HAP-1 (cell line): ENCODE measurements around the gene CYP4F12.
"Not testable (repeated sequence)": the region's sequence is repeated elsewhere in the genome, so short reads cannot be mapped to it uniquely, and the experiment has no call there.

ENCODE experiments used
- DNase-seq, 2 experiments: peaks; one replicate each; pipeline ENCODE4 v3.0.0-alpha.2; 2016 to 2020; ENCODE audit warnings: low spot score in 2 of 2
- H3K27me3 ChIP-seq: fragments of 250-450 bp; sonication (Bioruptor Pico); 2 replicates; pipeline ENCODE4 v1.5.1; 2020; ENCODE audit warnings: low read depth, mild to moderate bottlenecking, moderate library complexity
- H3K36me3 ChIP-seq: fragments of 250-450 bp; sonication (Bioruptor Pico); replicated peaks from 2 replicates; pipeline ENCODE4 v1.5.1; 2020; ENCODE audit warnings: mild to moderate bottlenecking
- H3K4me1 ChIP-seq: fragments of 250-450 bp; sonication (Bioruptor Pico); 2 replicates; pipeline ENCODE4 v1.5.1; 2020; ENCODE audit warnings: mild to moderate bottlenecking
- H3K4me3 ChIP-seq: fragments of 250-450 bp; sonication (Bioruptor Pico); 2 replicates; pipeline ENCODE4 v1.5.1; 2020; ENCODE audit warnings: mild to moderate bottlenecking, moderate library complexity
- H3K9me3 ChIP-seq: fragments of 250-450 bp; sonication (Bioruptor Pico); 2 replicates; pipeline ENCODE4 v1.5.1; 2020; ENCODE audit warnings: mild to moderate bottlenecking, moderate library complexity
- in situ Hi-C: fragments of 300-500 bp; cut with MboI; formaldehyde crosslinking; loops from 3 replicates; pipeline ENCODE4 v1.14.3; 2020; ENCODE audit warnings: low sequenced_read_pairs, inconsistent platforms, mixed read lengths

The CYP4F12 gene

GRCh38 chr19:15640904-15641597, 31.8 kb upstream of the CYP4F12 start:
- no peak for DNase-seq
- Histone ChIP-seq H3K4me1 (no peaks in the 10 kb centered on the region), H3K27me3 (no peaks in the 10 kb centered on the region), H3K4me3 (no peak overlapping the region), H3K9me3 (no peaks in the 10 kb centered on the region), H3K36me3 (no peaks in the 10 kb centered on the region)
- in situ Hi-C loops = no loop called here

GRCh38 chr19:15641901-15642491, 30.9 kb upstream of the CYP4F12 start:
- no peaks in the 10 kb centered on the region for H3K4me1 ChIP-seq
- H3K36me3 ChIP-seq = no peaks in the 10 kb centered on the region
- DNase-seq = no peak
- in situ Hi-C loops = no loop called here
- no peaks in the 10 kb centered on the region for H3K9me3 ChIP-seq
- H3K4me3 ChIP-seq = no peak overlapping the region
- H3K27me3 ChIP-seq = no peaks in the 10 kb centered on the region

DNA sequence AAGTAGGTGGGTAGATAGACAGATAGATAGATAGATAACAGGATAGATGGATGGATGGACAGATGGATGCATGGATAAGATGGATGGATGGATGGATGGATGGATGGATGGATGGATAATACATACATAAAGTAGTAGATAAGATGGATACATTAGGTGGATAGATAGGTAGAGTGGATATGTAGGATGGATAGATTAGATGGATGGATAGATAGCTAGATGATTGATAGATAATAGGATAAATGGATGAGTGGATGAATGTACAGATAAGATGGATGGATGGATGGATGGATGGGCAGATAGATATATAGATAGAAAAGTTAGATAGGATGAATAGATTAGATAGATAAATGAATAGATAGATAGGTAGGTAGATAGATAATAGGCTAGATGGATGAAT, 30.1 kb upstream of the CYP4F12 start:
- H3K36me3 ChIP-seq = no peaks in the 10 kb centered on the region
- in situ Hi-C loops = no loop called here
- no peaks in the 10 kb centered on the region for H3K4me1 ChIP-seq
- H3K27me3 ChIP-seq = no peaks in the 10 kb centered on the region
- no peak for DNase-seq
- no peaks in the 10 kb centered on the region for H3K9me3 ChIP-seq
- H3K4me3 ChIP-seq = no peak overlapping the region

DNA sequence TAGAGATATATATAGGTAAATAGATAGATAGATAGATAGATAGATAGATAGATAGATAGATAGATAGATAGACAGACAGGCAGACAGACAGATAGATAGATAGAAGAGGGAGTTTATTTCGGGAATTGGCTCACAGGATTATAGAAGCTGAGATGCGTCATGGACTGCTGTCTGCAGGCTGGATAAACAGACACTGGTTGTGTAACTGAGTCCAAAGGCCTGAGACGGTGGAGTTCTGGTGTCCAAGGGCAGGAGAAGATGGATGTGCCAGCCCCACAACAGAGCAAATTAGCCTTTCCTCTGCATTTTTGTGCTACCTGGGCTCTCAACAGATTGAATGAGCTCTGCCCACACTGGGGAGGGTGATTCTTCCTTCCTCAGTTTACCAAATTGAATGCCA, 29.5 kb upstream of the CYP4F12 start:
- in situ Hi-C loops = no loop called here
- DNase-seq = no peak

DNA sequence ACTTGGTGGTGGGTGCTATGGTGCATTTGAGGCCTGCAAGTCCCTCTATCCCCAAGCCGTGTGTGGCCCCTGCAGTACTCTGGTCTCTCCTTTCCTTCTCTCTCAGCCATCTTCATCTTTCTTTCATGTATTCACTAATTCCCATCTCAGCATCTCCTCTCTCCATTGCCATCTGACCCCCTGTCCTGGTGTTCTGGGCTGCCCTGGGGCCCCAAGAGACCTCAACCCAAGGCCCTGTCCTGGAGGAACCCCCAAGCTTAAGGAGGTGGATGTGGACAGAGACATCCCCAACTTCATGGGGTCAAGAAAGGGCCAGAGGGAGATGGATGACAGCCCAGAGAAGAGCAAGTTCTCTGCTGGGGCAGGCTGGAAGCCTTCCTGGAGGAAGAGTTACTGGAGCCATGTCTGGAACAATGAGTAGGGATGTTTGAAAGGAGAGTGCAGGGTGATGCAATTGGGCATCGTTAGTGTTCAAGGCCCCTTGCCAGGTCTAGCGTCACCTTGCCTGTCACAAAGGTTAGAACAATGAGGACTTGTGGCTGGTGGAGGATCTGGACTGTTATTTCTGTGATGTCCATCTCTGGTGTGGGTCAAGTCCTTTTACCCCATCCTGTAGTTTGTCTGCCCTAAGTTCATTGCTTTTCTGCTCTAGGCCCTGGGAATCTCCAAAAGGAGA, 28.7 kb upstream of the CYP4F12 start:
- Histone ChIP-seq H3K4me3 (no peak overlapping the region), H3K27me3 (no peaks in the 10 kb centered on the region), H3K36me3 (no peaks in the 10 kb centered on the region), H3K4me1 (no peaks in the 10 kb centered on the region), H3K9me3 (no peaks in the 10 kb centered on the region)
- no peak for DNase-seq
- in situ Hi-C loops = no loop called here

More for the DNA sequence above, 29.5 kb upstream of the CYP4F12 start:
- Histone ChIP-seq H3K27me3 (no peaks in the 10 kb centered on the region), H3K9me3 (no peaks in the 10 kb centered on the region), H3K4me3 (no peak overlapping the region), H3K4me1 (no peaks in the 10 kb centered on the region), H3K36me3 (no peaks in the 10 kb centered on the region)

GRCh38 chr19:15644816-15645215, 28.1 kb upstream of the CYP4F12 start:
- DNase-seq = no peak
- Histone ChIP-seq H3K4me1 (no peaks in the 10 kb centered on the region), H3K36me3 (no peaks in the 10 kb centered on the region), H3K4me3 (no peak overlapping the region), H3K9me3 (no peaks in the 10 kb centered on the region), H3K27me3 (no peaks in the 10 kb centered on the region)
- in situ Hi-C loops = no loop called here

DNA sequence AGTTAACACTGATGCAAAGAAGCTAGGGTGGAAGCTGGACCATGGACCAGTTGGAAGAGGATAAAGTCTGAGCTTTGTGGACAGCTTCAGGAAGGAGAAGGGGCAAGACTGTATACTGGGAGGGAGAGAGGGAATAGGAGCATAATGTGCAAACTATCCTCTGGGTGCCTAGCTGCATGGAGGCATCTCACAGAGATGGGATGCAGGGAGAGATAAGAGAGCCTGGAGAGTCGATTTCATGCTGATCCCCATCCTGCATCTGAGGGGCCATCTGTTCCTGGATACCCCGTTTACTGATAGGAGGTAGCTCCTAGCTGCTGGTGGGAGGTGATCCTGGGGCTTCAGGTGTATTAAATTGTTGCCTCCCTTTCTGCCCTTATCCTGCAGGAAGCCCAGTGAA, 23.4 kb upstream of the CYP4F12 start:
- H3K4me3 ChIP-seq = no peak overlapping the region
- H3K9me3 ChIP-seq = no peaks in the 10 kb centered on the region
- no peak for DNase-seq
- in situ Hi-C loops = no loop called here
- no peaks in the 10 kb centered on the region for H3K27me3 ChIP-seq
- H3K4me1 ChIP-seq = no peaks in the 10 kb centered on the region
- H3K36me3 ChIP-seq = no peaks in the 10 kb centered on the region

DNA sequence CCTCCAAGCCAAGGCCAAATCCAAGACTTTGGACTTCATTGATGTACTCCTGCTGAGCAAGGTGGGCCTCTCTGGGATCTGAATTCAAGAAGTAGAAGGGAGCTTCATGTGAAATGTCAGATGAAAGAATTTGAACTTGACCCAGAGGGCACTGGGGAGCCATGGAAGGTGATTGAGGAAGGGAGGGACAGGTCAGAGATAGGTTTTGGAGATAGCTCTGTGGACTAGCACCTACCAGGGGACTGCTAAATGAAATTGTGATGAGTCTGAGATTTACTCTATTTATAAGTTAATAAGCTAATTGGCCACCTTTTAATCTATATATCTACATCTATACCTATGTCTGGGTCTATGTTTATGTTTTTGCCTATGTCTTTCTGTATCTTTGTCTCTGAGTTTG, 22.8 kb upstream of the CYP4F12 start:
- H3K9me3 ChIP-seq, H3K27me3 ChIP-seq, H3K36me3 ChIP-seq, DNase-seq, in situ Hi-C loops, H3K4me1 ChIP-seq, H3K4me3 ChIP-seq: not testable (repeated sequence)

DNA sequence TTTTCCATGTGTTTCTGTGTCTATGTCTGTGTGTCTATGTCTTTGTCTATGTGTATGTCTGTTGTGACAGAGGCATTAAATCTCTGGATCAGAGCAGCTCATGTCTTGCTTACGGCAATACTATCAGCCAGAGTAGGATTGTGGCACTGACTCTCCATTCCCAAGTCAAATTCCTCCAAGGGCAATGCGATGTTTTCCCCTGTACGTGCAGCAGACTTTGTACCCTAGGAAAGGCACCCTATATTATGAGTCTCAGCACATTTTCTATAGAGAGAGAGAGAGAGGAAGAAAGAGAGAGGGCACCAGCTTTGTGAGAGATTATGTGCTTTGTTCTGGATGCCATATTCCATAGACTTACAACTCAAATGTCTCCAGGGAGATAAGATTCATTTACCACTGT, 21.1 kb upstream of the CYP4F12 start:
- no peaks in the 10 kb centered on the region for H3K36me3 ChIP-seq
- DNase-seq = no peak
- no peaks in the 10 kb centered on the region for H3K4me1 ChIP-seq
- H3K27me3 ChIP-seq = no peaks in the 10 kb centered on the region
- H3K4me3 ChIP-seq = no peak overlapping the region
- no peaks in the 10 kb centered on the region for H3K9me3 ChIP-seq
- in situ Hi-C loops = no loop called here

DNA sequence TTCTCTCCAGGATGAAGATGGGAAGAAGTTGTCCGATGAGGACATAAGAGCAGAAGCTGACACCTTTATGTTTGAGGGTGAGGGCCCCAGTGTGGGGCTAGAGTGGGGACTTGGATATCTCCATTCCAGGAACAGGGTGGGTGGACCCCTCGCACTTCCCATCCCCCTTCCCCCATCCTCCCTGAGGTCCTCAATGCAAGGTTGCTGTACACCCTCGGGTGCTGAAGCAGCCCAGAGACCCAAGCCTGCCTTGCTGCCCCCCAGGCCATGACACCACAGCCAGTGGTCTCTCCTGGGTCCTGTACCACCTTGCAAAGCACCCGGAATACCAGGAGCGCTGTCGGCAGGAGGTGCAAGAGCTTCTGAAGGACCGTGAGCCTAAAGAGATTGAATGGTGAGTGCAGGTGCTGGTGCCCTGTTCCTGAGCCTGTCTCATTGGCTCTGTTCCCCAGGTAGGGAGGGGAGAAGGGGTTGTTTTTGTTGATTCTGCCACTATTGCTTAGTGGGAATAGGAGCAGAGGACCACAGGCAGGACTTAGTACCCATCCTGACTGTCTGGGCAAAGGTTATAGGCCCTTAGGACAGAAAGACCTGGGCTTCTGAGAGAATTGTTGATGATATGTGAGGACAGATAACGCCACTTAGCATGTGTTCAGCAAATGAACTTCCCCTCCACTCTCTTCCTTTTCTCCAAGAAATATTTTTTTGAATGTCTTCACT, 20.2 kb upstream of the CYP4F12 start:
- Histone ChIP-seq H3K27me3 (no peaks in the 10 kb centered on the region), H3K36me3 (no peaks in the 10 kb centered on the region), H3K4me1 (no peaks in the 10 kb centered on the region), H3K9me3 (no peaks in the 10 kb centered on the region), H3K4me3 (no peak overlapping the region)
- in situ Hi-C loops = no loop called here
- DNase-seq = no peak

GRCh38 chr19:15656467-15656866, 16.4 kb upstream of the CYP4F12 start:
- in situ Hi-C loops = no loop called here
- Histone ChIP-seq H3K4me3 (no peak overlapping the region), H3K4me1 (no peaks in the 10 kb centered on the region), H3K27me3 (no peaks in the 10 kb centered on the region), H3K9me3 (no peaks in the 10 kb centered on the region), H3K36me3 (no peaks in the 10 kb centered on the region)
- no peak for DNase-seq

GRCh38 chr19:15663247-15663646, 9.6 kb upstream of the CYP4F12 start:
- Histone ChIP-seq H3K27me3 (no peaks in the 10 kb centered on the region), H3K4me1 (no peaks in the 10 kb centered on the region), H3K9me3 (no peaks in the 10 kb centered on the region), H3K36me3 (no peaks in the 10 kb centered on the region), H3K4me3 (no peak overlapping the region)
- in situ Hi-C loops = no loop called here
- no peak for DNase-seq

DNA sequence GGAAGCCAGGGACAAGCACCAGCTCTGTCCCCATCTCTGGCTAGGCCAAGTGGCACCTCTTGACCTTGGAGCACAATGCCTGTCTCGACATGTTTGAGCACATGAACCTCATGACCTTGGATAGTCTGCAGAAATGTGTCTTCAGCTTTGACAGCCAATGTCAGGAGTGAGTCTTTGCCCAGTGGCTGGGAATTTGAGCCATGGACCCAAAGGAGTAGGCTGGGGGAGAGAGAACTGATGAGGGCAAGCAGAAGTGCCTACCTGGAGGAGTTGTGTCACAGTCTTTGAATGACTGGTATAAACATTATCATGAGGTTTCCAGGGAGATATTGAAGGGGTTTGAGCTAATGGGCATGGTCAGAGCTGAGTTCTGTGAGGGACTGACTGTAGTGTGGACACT, 6.7 kb upstream of the CYP4F12 start:
- H3K9me3 ChIP-seq = no peaks in the 10 kb centered on the region
- no peak overlapping the region for H3K4me3 ChIP-seq
- no peaks in the 10 kb centered on the region for H3K27me3 ChIP-seq
- in situ Hi-C loops = no loop called here
- H3K4me1 ChIP-seq = no peaks in the 10 kb centered on the region
- no peaks in the 10 kb centered on the region for H3K36me3 ChIP-seq
- no peak for DNase-seq

DNA sequence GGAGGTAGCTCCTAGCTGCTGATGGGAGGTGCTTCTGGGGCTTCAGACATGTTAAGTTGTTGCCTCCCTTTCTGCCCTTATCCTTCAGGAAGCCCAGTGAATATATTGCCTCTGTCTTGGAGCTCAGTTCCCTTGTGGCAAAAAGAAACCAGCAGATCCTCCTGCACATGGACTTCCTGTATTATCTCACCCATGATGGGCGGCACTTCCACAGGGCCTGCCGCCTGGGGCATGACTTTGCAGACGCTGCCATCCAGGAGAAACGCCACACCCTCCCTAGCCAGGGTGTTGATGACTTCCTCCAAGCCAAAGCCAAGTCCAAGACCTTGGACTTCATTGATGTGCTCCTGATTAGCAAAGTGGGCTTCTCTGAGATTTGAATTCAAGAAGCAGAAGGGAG, 6.0 kb upstream of the CYP4F12 start:
- in situ Hi-C loops = no loop called here
- Histone ChIP-seq H3K27me3 (no peaks in the 10 kb centered on the region), H3K4me3 (no peak overlapping the region), H3K4me1 (no peaks in the 10 kb centered on the region), H3K9me3 (no peaks in the 10 kb centered on the region), H3K36me3 (no peaks in the 10 kb centered on the region)
- no peak for DNase-seq
